Spleen (tissue), 7 donors: ENCODE results near the gene PADI2.

Experiments
- CTCF ChIP-seq, 11 experiments: fragments of 200-600 bp in 7 of 11; fragments of 450-650 bp in 4 of 11; sonication (generic) in 4 of 11; IDR thresholded peaks in 8 of 11; conservative IDR thresholded peaks in 3 of 11; 1 replicate in 7 of 11; 2 replicates in 4 of 11; pipeline versions ENCODE4 v1.4.0 to v1.8.0; 2016 to 2021; ENCODE audit warnings: antibody characterized with exemption in 11 of 11, inconsistent platforms in 4 of 11, mild to moderate bottlenecking in 1 of 11
- POLR2A ChIP-seq, 3 donors: fragments of 450-650 bp; IDR thresholded peaks; one replicate each; pipeline ENCODE4 v1.5.1; 2017; ENCODE audit warnings: antibody characterized with exemption in 3 of 3, mild to moderate bottlenecking in 1 of 3
- donor health status: DM: no; HTN: no; CAD: no; lungs with moderate emphysema.
- donor health status: DM: no; HTN: no; CAD: no.
- donor health status: DM: no; HTN: no; CAD: no.

DNA sequence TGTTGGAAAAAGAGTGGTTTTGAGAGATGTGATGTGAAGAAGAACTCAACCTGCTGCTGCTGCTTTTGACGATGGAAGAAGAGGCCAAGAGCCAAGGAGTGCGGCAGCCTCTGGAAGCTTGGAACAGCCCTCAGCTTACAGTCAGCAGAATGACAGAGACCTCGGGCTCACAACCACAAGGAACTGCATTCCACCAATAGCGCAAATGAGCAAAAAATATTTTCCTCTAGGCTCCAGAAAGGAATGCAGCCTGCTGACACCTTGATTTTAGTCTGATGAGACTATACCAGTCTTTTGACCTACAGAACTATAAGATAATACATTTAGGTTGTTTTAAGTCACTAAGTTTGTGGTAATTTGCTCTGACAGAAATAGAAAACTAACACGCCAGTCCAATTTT lies 75.6 kb downstream of the PADI2 start:
- TF ChIP-seq CTCF (IDR thresholded peaks at IDR 0.05 in 8 of 11, conservative IDR thresholded peaks at IDR 0.05 in 3 of 11) = no peak
- TF ChIP-seq POLR2A (IDR thresholded peaks at IDR 0.05) = no peak
